K562 (cell line): Measurements from ENCODE around the gene MDFIC. TPM values are rescaled to one million over a fixed set of nuclear protein-coding genes. Genes with fewer than 3 reads are reported as not detected.

Experiments
- ATAC-seq: fragments of 200-7000 bp; cut with Tn5 transposase; 3 replicates; pipeline ENCODE4 v1.9.1; 2020; ENCODE audit warnings: moderate library complexity
- BruUV-seq: library from RNA; stranded (reverse); fragments of 400-500 nt; replicated peaks from 2 replicates; lab custom pipeline; 2021; lab: Mats Ljungman, UMichigan
- CTCF ChIA-PET: fragments of 300-600 bp; formaldehyde crosslinking; extraction: SDS; loops from one replicate; lab custom pipeline; 2021; ENCODE audit warnings: low intra/inter-chr PET ratio; lab: Yijun Ruan, JAX
- POLR2A ChIA-PET: fragments of 300-600, 350-650 bp; sonication (Branson Sonifier 250); formaldehyde crosslinking; extraction: SDS; loops from one replicate; lab custom pipeline; 2021; ENCODE audit warnings: antibody characterized with exemption, inconsistent platforms; lab: Yijun Ruan, JAX
- DNase-seq, 4 experiments: peaks; one replicate each; pipeline versions ENCODE4 v3.0.0 to v3.0.0-alpha.2; 2011 to 2018; ENCODE audit warnings: low spot score in 3 of 4, mixed read lengths in 3 of 4; ENCODE audit errors: extremely low read depth in 1 of 4
- FAIRE-seq: peaks from 2 replicates; lab custom pipeline; 2011; peaks lifted over from hg19 to GRCh38; lab: Jason Lieb, UNC
- H2AFZ ChIP-seq: 2 replicates; pipeline ENCODE4 v1.6.0; 2011; ENCODE audit warnings: low read depth, low read length, control low read depth, inconsistent platforms
- H3K27ac ChIP-seq: fragments of 200-600 bp; 3 replicates; pipeline ENCODE4 v1.8.0; 2011; ENCODE audit warnings: low read depth, mild to moderate bottlenecking, control low read depth, inconsistent platforms, low read length, moderate library complexity, mixed read lengths; ENCODE audit errors: extremely low read depth
- H3K27me3 ChIP-seq, 2 experiments: fragments of 300-600 bp in 1 of 2; 2 replicates in 1 of 2; 3 replicates in 1 of 2; pipeline versions ENCODE4 v1.6.0 to v1.8.0; 2011; ENCODE audit warnings: inconsistent platforms in 2 of 2, low read length in 2 of 2, mild to moderate bottlenecking in 1 of 2, mixed read lengths in 1 of 2, moderate library complexity in 1 of 2; ENCODE audit not compliant: control insufficient read depth in 2 of 2, insufficient read depth in 2 of 2
- H3K36me3 ChIP-seq: fragments of 300-600 bp; 3 replicates; pipeline ENCODE4 v1.8.0; 2011; ENCODE audit warnings: mild to moderate bottlenecking, low read length, inconsistent platforms; ENCODE audit not compliant: control insufficient read depth, insufficient read depth
- H3K4me1 ChIP-seq, 2 experiments: fragments of 200-600 bp in 1 of 2; replicated peaks in 1 of 2; 2 replicates in 1 of 2; 3 replicates in 1 of 2; pipeline versions ENCODE4 v1.5.1 to v1.8.0; 2011; ENCODE audit warnings: inconsistent platforms in 2 of 2, low read length in 2 of 2, mild to moderate bottlenecking in 1 of 2, mixed read lengths in 1 of 2, moderate library complexity in 1 of 2; ENCODE audit not compliant: control insufficient read depth in 2 of 2, insufficient read depth in 2 of 2
- H3K4me2 ChIP-seq: 2 replicates; pipeline ENCODE4 v1.6.1; 2011; ENCODE audit warnings: low read length, control low read depth, inconsistent platforms, mixed read lengths; ENCODE audit not compliant: insufficient read depth
- H3K4me3 ChIP-seq: fragments of 200-600 bp; sonication (generic), shearing (Covaris generic); 2 replicates; pipeline ENCODE4 v1.5.1; 2016; ENCODE audit warnings: control low read depth, inconsistent platforms
- H3K79me2 ChIP-seq: fragments of 200-600 bp; 3 replicates; pipeline ENCODE4 v1.8.0; 2011; ENCODE audit warnings: low read length, inconsistent platforms; ENCODE audit not compliant: control insufficient read depth, insufficient read depth
- H3K9ac ChIP-seq, 2 experiments: 2 replicates each; pipeline versions ENCODE4 v1.6.0 to v1.6.1; 2011; ENCODE audit warnings: low read depth in 2 of 2, low read length in 2 of 2, control low read depth in 1 of 2, inconsistent platforms in 1 of 2, mild to moderate bottlenecking in 1 of 2, mixed read lengths in 1 of 2; ENCODE audit not compliant: insufficient read depth in 1 of 2
- H3K9me1 ChIP-seq: one replicate; pipeline ENCODE4 v1.6.0; 2011; ENCODE audit warnings: inconsistent platforms, mild to moderate bottlenecking, low read length, moderate library complexity; ENCODE audit not compliant: control insufficient read depth, insufficient read depth
- H3K9me3 ChIP-seq: replicated peaks from 2 replicates; pipeline ENCODE4 v1.5.1; 2011; ENCODE audit warnings: low read depth, low read length, inconsistent platforms; ENCODE audit not compliant: control insufficient read depth, insufficient read depth
- H4K20me1 ChIP-seq: replicated peaks from 2 replicates; pipeline ENCODE4 v1.6.1; 2011; ENCODE audit warnings: low read length, inconsistent platforms, mixed read lengths; ENCODE audit not compliant: control insufficient read depth, insufficient read depth
- ELK3 ChIP-seq: fragments of 450-650 bp; formaldehyde crosslinking; IDR thresholded peaks from 2 replicates; pipeline ENCODE4 v1.4.0; 2020; ENCODE audit warnings: mild to moderate bottlenecking
- HBP1 ChIP-seq: fragments of 450-650 bp; formaldehyde crosslinking; IDR thresholded peaks from 2 replicates; pipeline ENCODE4 v1.4.0; 2022; ENCODE audit warnings: missing genetic modification characterization
- HMG20A ChIP-seq: fragments of 450-650 bp; formaldehyde crosslinking; conservative IDR thresholded peaks from 2 replicates; pipeline ENCODE4 v1.4.0; 2020; ENCODE audit warnings: mild to moderate bottlenecking, mixed read lengths
- IRF2 ChIP-seq: sonication (generic); formaldehyde crosslinking; IDR thresholded peaks from 2 replicates; pipeline ENCODE4 v1.8.1; 2022; ENCODE audit warnings: mild to moderate bottlenecking, missing genetic modification reagents
- MBD2 ChIP-seq: sonication (generic); IDR thresholded peaks from 2 replicates; pipeline ENCODE4 v1.6.1; 2016; ENCODE audit warnings: low read depth, borderline replicate concordance
- SAFB2 ChIP-seq: fragments of 200-400 bp; formaldehyde crosslinking; IDR thresholded peaks from 2 replicates; pipeline ENCODE4 v1.6.1; 2018; ENCODE audit warnings: borderline replicate concordance, low read length, low read depth, moderate library complexity; ENCODE audit not compliant: severe bottlenecking
- SMARCA4 ChIP-seq: fragments of 450-650 bp; IDR thresholded peaks from 2 replicates; pipeline ENCODE4 v1.6.1; 2016
- TARDBP ChIP-seq: fragments of 450-650 bp; IDR thresholded peaks from 2 replicates; pipeline ENCODE4 v1.6.1; 2016
- VEZF1 ChIP-seq: fragments of 200-800 bp; sonication (Bioruptor generic); IDR thresholded peaks from 2 replicates; pipeline ENCODE4 v1.6.1; 2017; ENCODE audit warnings: missing genetic modification characterization, missing compliant biosample characterization
- ZNF347 ChIP-seq: fragments of 450-650 bp; formaldehyde crosslinking; IDR thresholded peaks from 2 replicates; pipeline ENCODE4 v1.4.0; 2020; ENCODE audit warnings: low read depth, mild to moderate bottlenecking, moderate library complexity
- WGBS: fragments of 100-300 bp; shearing (Covaris generic); methylation state at CpG from one replicate; pipeline ENCODE4 v1.1.6; 2016; ENCODE audit warnings: low coverage, mixed read lengths; ENCODE audit not compliant: insufficient coverage; ENCODE audit errors: missing lambda C conversion rate; 5-methylcytosine and 5-hydroxymethylcytosine counted together
- in situ Hi-C: fragments of 300-500 bp; cut with MboI; formaldehyde crosslinking; loops from 4 replicates; pipeline ENCODE4 v1.15.0; 2018; ENCODE audit warnings: inconsistent platforms, mixed read lengths
- intact Hi-C: fragments of 100-400 bp; cut with micrococcal nuclease; formaldehyde crosslinking; loops from 2 replicates; pipeline ENCODE4 v1.14.2; 2022
- polyA plus RNA-seq, 8 experiments: library from polyadenylated mRNA; depleted of rRNA in 4 of 8; stranded (reverse) in 5 of 8; unstranded in 3 of 8; fragments of >200 nt; fragmentation: Nextera tagmentation in 2 of 8; fragmentation: Illumina TruSeq in 1 of 8; extraction: Ambion mirVana in 2 of 8; extraction: Trizol in 1 of 8; gene quantifications; 2 replicates each; pipeline versions ENCODE4 v1.2.1 to v1.2.3, GENCODE V29; 2011 to 2014; ENCODE audit warnings: inconsistent platforms in 1 of 8, missing spikeins in 1 of 8
- total RNA-seq, 7 experiments: library from RNA; depleted of rRNA in 6 of 7; stranded (reverse); fragments of >200 nt in 6 of 7; fragmentation: Illumina TruSeq in 2 of 7; extraction: Trizol in 2 of 7; gene quantifications; 2 replicates each; pipeline versions ENCODE4 v1.2.1 to v1.2.3, GENCODE V29; 2011 to 2021; ENCODE audit warnings: low replicate concordance in 1 of 7
- TF ChIP-seq, protein P1 (sequence below), 2 experiments: fragments of 450-650 bp; IDR thresholded peaks; 2 replicates each; pipeline ENCODE4 v1.6.1; 2016; ENCODE audit warnings: mild to moderate bottlenecking in 2 of 2, borderline replicate concordance in 1 of 2, low read depth in 1 of 2, moderate library complexity in 1 of 2

Gene MDFIC
- total and polyA plus RNA-seq, 9 of the 15 experiments (the other 6 are each of a cell fraction or from before 2014, with no cell fraction given): 0.13 to 0.24 TPM; not detected in 7

DNA sequence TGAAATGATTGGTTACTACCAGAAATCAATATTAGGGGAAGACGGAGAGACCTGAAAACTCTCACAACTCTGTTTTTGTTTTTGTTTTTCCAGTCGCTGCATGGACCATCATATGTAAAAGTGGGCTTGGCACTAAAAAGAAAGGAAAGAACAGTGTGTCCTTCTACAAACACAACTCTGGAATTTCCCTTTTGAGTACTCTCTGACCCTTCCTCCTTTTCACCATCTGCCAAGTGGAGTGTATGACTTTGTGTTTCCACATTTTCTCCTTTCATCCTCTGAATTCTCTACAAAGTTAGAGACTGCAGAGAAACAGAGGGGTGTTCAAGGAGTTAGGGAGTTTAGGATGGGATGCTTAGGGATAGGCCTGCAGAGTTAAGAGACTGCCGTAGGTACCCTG lies 92.0 kb downstream of the MDFIC start:
- H3K79me2 ChIP-seq: no peaks in the 10 kb centered on the region
- DNase-seq: no peak
- H3K36me3 ChIP-seq: no peaks in the 10 kb centered on the region
- CTCF ChIA-PET: no interaction called here
- POLR2A ChIA-PET: no interaction called here
- no peak for FAIRE-seq
- no peak overlapping the region for H3K27ac ChIP-seq
- no peaks in the 10 kb centered on the region for H3K9me1 ChIP-seq
- no peaks in the 10 kb centered on the region for H3K27me3 ChIP-seq
- no peak for ATAC-seq
- in situ Hi-C loops (no loop called here), intact Hi-C loops (no loop called here)
- WGBS: 0% methylated on average over 3 of the region's 3 CpGs
- H3K4me3 ChIP-seq: no peak overlapping the region
- no peak overlapping the region for H3K4me2 ChIP-seq
- H3K9me3 ChIP-seq: 0 out of 2 replicates have a peak, but pooled peaks cover 2% of the 10 kb centered on the region
- H3K9ac ChIP-seq: no peak overlapping the region
- no peaks in the 10 kb centered on the region for H3K4me1 ChIP-seq
- no TSS peak for BruUV-seq
- H4K20me1 ChIP-seq: no peaks in the 10 kb centered on the region
- no peak overlapping the region for H2AFZ ChIP-seq
- TF ChIP-seq, protein P1, sequence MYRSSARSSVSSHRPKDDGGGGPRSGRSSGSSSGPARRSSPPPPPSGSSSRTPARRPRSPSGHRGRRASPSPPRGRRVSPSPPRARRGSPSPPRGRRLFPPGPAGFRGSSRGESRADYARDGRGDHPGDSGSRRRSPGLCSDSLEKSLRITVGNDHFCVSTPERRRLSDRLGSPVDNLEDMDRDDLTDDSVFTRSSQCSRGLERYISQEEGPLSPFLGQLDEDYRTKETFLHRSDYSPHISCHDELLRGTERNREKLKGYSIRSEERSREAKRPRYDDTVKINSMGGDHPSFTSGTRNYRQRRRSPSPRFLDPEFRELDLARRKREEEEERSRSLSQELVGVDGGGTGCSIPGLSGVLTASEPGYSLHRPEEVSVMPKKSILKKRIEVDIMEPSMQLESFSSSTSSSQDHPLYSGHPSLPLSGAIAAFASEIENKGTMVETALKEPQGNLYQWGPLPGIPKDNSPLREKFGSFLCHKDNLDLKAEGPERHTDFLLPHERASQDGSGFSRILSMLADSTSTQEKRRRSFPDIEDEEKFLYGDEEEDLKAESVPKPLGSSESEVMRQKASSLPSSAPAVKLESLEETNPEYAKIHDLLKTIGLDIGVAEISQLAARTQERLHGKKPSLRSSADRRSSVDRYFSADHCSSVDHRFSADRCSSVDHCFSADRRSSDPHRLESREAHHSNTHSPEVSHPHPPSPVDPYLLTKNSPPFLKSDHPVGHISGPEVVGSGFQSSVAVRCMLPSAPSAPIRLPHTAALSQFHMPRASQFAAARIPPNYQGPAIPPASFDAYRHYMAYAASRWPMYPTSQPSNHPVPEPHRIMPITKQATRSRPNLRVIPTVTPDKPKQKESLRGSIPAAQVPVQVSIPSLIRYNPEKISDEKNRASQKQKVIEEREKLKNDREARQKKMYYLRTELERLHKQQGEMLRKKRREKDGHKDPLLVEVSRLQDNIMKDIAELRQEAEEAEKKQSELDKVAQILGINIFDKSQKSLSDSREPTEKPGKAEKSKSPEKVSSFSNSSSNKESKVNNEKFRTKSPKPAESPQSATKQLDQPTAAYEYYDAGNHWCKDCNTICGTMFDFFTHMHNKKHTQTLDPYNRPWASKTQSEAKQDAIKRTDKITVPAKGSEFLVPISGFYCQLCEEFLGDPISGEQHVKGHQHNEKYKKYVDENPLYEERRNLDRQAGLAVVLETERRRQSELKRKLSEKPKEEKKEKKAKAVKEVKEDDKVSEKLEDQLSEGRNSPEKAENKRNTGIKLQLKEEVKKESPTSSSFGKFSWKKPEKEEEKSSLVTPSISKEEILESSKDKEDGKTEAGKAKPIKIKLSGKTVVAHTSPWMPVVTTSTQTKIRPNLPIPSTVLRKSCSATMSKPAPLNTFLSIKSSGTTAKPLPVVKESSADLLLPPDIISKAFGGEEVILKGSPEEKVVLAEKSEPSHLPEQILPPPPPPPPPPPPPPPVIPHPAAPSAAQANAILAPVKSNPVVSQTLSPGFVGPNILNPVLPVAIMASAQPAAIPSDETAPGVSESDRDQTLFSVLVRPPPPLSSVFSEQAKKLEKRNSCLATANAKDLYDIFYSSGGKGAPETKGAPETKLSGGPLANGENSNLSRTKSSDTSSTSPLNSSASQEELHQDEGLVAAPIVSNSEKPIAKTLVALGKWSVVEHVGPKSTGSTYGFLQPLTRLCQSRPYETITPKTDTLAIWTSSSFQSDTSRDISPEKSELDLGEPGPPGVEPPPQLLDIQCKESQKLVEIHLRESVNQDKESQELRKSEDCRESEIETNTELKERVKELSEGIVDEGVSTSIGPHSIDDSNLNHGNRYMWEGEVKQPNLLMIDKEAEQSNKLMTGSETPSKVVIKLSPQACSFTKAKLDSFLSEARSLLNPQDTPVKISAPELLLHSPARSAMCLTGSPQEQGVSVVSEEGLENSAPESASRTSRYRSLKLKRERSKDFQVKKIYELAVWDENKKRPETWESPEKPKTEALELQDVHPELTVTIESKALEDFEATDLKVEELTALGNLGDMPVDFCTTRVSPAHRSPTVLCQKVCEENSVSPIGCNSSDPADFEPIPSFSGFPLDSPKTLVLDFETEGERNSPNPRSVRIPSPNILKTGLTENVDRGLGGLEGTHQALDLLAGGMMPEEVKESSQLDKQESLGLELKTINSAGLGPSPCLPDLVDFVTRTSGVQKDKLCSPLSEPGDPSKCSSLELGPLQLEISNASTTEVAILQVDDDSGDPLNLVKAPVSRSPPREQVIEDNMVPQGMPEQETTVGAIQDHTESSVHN (IDR thresholded peaks at IDR 0.05; ENCODE audit: borderline replicate concordance in 1 of 2, low read depth in 1 of 2): no peak
- TF ChIP-seq SAFB2: no peak
- no peak for TF ChIP-seq HBP1 (CRISPR knock-in tag)
- no peak for TF ChIP-seq HMG20A (CRISPR knock-in tag)
- no peak for TF ChIP-seq MBD2
- no peak for TF ChIP-seq TARDBP
- TF ChIP-seq SMARCA4: no peak
- TF ChIP-seq ELK3 (CRISPR knock-in tag): no peak
- TF ChIP-seq IRF2 (CRISPR knock-in tag): no peak
- no peak for TF ChIP-seq ZNF347 (CRISPR knock-in tag)
- TF ChIP-seq VEZF1 (CRISPR knock-in tag): no peak
